Measurements from ENCODE around the gene AKR1B1. TPM values are rescaled to one million over a fixed set of nuclear protein-coding genes. Genes with fewer than 3 reads are reported as not detected.

AKR1B1 gene
- total RNA-seq, 1 donor, result 85.8 TPM

DNA sequence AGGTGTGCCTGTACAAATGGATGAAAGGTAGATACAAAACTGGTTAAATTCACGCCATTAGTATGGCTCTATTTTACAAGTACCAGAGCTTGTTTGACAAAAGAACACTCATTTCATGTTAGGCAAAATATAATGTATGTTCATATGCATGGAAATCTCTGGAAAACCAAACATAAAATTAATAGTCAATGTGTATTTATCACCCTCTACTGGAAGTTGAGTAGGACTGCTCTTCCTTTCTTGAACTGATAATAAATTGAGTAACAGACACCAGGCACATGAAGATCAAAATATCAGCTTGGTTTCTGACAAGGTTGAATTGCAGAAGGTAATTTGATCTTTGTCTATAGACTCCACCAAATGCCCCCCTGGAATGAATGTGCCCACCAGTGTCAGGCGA lies 19.8 kb upstream of the AKR1B1 start:
- Histone ChIP-seq H3K27me3 (ENCODE audit: insufficient read depth, low read length) (no peaks in the 10 kb centered on the region), H3K36me3 (ENCODE audit: insufficient read depth, low read length) (no peaks in the 10 kb centered on the region), H3K9me3 (ENCODE audit: low read depth, low read length) (no peaks in the 10 kb centered on the region), H3K4me3 (ENCODE audit: insufficient read depth, low read length) (no peak overlapping the region), H4K20me1 (ENCODE audit: insufficient read depth, low read length) (no peaks in the 10 kb centered on the region), H3K79me2 (ENCODE audit: insufficient read depth, low read length) (no peaks in the 10 kb centered on the region), H3K4me1 (ENCODE audit: insufficient read depth, low read length) (peaks cover 23% of the 10 kb centered on the region), H3K27ac (ENCODE audit: low read depth, low read length) (no peak overlapping the region), H2AFZ (ENCODE audit: low read length) (no peak overlapping the region), H3K4me2 (ENCODE audit: insufficient read depth, low read length) (no peak overlapping the region)
- TF ChIP-seq, protein P1, sequence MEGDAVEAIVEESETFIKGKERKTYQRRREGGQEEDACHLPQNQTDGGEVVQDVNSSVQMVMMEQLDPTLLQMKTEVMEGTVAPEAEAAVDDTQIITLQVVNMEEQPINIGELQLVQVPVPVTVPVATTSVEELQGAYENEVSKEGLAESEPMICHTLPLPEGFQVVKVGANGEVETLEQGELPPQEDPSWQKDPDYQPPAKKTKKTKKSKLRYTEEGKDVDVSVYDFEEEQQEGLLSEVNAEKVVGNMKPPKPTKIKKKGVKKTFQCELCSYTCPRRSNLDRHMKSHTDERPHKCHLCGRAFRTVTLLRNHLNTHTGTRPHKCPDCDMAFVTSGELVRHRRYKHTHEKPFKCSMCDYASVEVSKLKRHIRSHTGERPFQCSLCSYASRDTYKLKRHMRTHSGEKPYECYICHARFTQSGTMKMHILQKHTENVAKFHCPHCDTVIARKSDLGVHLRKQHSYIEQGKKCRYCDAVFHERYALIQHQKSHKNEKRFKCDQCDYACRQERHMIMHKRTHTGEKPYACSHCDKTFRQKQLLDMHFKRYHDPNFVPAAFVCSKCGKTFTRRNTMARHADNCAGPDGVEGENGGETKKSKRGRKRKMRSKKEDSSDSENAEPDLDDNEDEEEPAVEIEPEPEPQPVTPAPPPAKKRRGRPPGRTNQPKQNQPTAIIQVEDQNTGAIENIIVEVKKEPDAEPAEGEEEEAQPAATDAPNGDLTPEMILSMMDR (IDR thresholded peaks at IDR 0.05; ENCODE audit: extremely low read depth, low read depth, low read length), result peak; percentile 52
- no peak for DNase-seq (ENCODE audit: insufficient read length, low spot score, missing footprints)

DNA sequence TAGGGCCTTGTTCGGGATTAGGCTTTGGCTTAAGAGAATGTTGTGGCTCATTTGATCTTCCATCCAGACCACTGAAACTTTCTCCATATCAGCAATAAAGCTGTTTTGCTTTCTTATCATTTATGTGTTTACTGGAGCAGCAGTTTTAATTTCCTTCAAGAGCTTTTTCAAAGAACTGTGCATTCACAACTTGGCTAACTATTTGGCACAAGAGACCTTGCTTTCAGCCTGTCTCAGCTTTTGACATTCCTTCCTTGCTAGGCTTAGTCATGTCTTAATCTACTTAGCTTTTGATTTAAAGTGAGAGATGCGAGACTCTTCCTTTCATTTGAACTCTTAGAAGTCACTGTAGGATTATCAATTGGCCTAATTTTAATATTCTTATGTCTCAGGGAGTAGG lies 19.1 kb upstream of the AKR1B1 start:
- Histone ChIP-seq H3K4me3 (ENCODE audit: insufficient read depth, low read length) (no peak overlapping the region), H3K4me2 (ENCODE audit: insufficient read depth, low read length) (no peak overlapping the region), H3K36me3 (ENCODE audit: insufficient read depth, low read length) (no peaks in the 10 kb centered on the region), H3K27ac (ENCODE audit: low read depth, low read length) (no peak overlapping the region), H2AFZ (ENCODE audit: low read length) (peak overlapping the region; percentile 12), H3K4me1 (ENCODE audit: insufficient read depth, low read length) (peaks cover 25% of the 10 kb centered on the region), H4K20me1 (ENCODE audit: insufficient read depth, low read length) (no peaks in the 10 kb centered on the region), H3K9me3 (ENCODE audit: low read depth, low read length) (no peaks in the 10 kb centered on the region), H3K79me2 (ENCODE audit: insufficient read depth, low read length) (no peaks in the 10 kb centered on the region), H3K27me3 (ENCODE audit: insufficient read depth, low read length) (no peaks in the 10 kb centered on the region)
- no peak for DNase-seq (ENCODE audit: insufficient read length, low spot score, missing footprints)
- TF ChIP-seq, protein P1 (IDR thresholded peaks at IDR 0.05; ENCODE audit: extremely low read depth, low read depth, low read length), result no peak

DNA sequence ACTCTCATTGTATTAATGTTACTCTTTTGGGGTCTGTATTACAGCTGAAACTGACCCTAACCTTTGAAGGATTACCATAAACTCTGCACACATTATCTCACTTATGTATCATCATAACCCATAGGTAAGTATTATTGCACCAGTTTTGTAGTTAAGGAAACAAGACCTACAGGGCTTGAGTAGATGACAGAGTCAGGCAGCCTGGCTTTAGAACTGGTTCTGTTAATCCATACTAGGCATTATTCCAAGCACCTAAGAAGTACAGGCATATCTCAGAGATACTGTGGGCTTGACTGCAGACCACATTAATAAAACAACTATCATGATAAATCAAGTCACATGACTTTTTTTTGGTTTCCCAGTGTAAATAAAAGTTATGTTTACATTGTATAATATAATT lies 17.1 kb upstream of the AKR1B1 start:
- TF ChIP-seq, protein P1 (IDR thresholded peaks at IDR 0.05; ENCODE audit: extremely low read depth, low read depth, low read length), result no peak
- no peak for DNase-seq (ENCODE audit: insufficient read length, low spot score, missing footprints)
- H3K27me3 ChIP-seq (ENCODE audit: insufficient read depth, low read length), result no peaks in the 10 kb centered on the region
- no peaks in the 10 kb centered on the region for H3K9me3 ChIP-seq (ENCODE audit: low read depth, low read length)
- no peak overlapping the region for H3K4me2 ChIP-seq (ENCODE audit: insufficient read depth, low read length)
- H4K20me1 ChIP-seq (ENCODE audit: insufficient read depth, low read length), result no peaks in the 10 kb centered on the region
- H3K4me1 ChIP-seq (ENCODE audit: insufficient read depth, low read length), result peaks cover 30% of the 10 kb centered on the region
- H3K4me3 ChIP-seq (ENCODE audit: insufficient read depth, low read length), result no peak overlapping the region
- H2AFZ ChIP-seq (ENCODE audit: low read length), result no peak overlapping the region
- H3K79me2 ChIP-seq (ENCODE audit: insufficient read depth, low read length), result no peaks in the 10 kb centered on the region
- no peaks in the 10 kb centered on the region for H3K36me3 ChIP-seq (ENCODE audit: insufficient read depth, low read length)
- no peak overlapping the region for H3K27ac ChIP-seq (ENCODE audit: low read depth, low read length)

DNA sequence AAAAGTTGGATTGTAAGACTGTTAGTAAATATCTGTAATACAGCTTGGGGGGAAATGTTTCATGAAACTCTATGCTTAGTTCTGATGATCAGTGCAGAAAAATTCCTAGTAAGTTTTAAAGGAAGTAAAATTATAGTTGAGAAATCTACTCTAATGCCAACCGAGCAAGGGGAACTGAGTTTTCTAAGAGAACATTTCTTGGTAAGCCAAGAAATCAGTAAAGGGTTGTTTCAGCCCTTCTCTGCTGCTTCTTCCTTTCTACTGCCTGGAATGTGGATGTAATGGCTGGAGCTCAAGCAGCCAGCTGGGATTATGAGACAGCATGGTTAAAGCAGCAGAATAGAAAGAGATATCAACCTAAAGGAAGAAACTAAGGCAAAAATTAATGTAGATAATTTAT lies 15.9 kb upstream of the AKR1B1 start:
- H3K79me2 ChIP-seq (ENCODE audit: insufficient read depth, low read length), result no peaks in the 10 kb centered on the region
- no peaks in the 10 kb centered on the region for H4K20me1 ChIP-seq (ENCODE audit: insufficient read depth, low read length)
- no peak overlapping the region for H2AFZ ChIP-seq (ENCODE audit: low read length)
- no peaks in the 10 kb centered on the region for H3K9me3 ChIP-seq (ENCODE audit: low read depth, low read length)
- H3K4me1 ChIP-seq (ENCODE audit: insufficient read depth, low read length), result peaks cover 24% of the 10 kb centered on the region
- H3K4me2 ChIP-seq (ENCODE audit: insufficient read depth, low read length), result no peak overlapping the region
- H3K4me3 ChIP-seq (ENCODE audit: insufficient read depth, low read length), result no peak overlapping the region
- H3K27me3 ChIP-seq (ENCODE audit: insufficient read depth, low read length), result no peaks in the 10 kb centered on the region
- no peak overlapping the region for H3K27ac ChIP-seq (ENCODE audit: low read depth, low read length)
- no peak for DNase-seq (ENCODE audit: insufficient read length, low spot score, missing footprints)
- TF ChIP-seq, protein P1 (IDR thresholded peaks at IDR 0.05; ENCODE audit: extremely low read depth, low read depth, low read length), result no peak
- H3K36me3 ChIP-seq (ENCODE audit: insufficient read depth, low read length), result no peaks in the 10 kb centered on the region
